NCI-H345 (cell line): Measurements from ENCODE around the gene RAB1B.

Experiments used
- DNase-seq: peaks from one replicate; lab custom pipeline; 2025; lab: John Stamatoyannopoulos, UW

The RAB1B gene

GRCh38 chr11:66268244-66268951, at the start of gene RAB1B:
TSS of gene RAB1B (plus strand) at chr11:66268639. CDS start at chr11:66268680, 41 bp downstream.
- DNase-seq, result peak; percentile 99

GRCh38 chr11:66218846-66219620, 49.4 kb upstream of the RAB1B start:
- no peak for DNase-seq

GRCh38 chr11:66219846-66220565, 48.4 kb upstream of the RAB1B start:
- no peak for DNase-seq

GRCh38 chr11:66220566-66220935, 47.9 kb upstream of the RAB1B start:
- no peak for DNase-seq

DNA sequence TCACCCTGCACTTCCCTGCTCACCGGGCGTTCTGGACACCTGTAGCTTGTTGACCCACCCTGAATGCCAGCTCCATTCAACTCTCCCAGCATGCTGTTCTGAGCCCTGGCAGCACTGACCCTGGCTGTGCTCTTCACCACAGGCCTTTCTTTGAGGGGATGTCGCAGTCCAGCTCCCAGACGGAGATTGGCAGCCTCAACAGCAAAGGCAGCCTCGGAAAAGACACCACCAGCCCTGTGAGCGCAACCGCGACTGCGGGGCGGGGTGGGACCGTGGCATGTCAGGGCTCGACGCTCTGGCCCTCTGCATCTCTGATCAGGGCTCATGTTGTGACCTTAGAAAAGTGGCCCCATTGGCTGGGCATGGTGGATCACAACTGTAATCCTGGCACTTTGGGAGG, 47.4 kb upstream of the RAB1B start:
- no peak for DNase-seq

DNA sequence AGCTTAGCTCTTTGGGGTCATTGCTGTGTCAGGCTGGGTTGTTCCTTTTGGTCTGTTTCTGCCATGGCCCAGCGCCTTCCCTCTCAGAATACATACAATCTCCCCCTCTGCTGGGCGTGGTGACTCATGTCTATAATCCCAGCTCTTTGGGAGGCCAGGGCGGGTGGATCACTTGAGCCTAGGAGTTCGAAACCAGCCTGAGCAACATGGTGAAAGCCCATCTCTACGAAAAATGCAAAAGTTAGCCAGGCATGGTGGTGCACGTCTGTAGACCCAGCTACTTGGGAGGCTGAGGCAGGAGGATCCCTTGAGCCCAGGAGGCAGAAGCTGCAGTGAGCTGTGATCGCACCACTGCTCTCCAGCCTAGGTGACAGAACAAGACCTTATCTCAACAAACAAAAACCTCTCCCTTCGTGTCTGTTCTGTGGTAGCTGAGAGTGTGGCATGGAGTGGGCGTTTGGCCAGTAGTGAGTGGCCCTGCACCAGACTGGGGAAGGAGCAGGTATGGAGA, 46.7 kb upstream of the RAB1B start:
- no peak for DNase-seq

GRCh38 chr11:66222358-66223149, 45.9 kb upstream of the RAB1B start:
- peak; percentile 93 for DNase-seq

GRCh38 chr11:66224226-66224855, 44.1 kb upstream of the RAB1B start:
- DNase-seq, result no peak

- DNase-seq, result no peak
These were observed 43.4 kb upstream of the RAB1B start for GRCh38 chr11:66225066-66225465.

DNA sequence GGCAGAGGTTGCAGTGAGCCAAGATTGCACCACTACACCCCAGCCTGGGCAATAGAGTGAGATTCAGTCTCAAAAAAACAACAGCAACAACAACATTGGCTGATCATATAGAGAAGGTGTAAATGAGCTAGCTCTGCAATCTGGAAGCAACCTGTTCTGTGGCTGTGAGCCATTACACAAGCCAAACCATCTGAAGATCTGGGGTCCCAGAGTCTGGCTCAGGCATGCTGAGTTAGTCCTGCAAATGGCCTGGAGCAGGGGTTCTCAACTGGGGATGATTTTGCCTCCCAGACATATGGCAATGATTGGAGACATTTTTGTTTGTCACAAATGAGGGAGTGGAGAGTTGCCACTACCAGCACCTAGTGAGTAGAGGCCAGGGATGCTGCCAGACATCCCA, 42.3 kb upstream of the RAB1B start:
- DNase-seq, result no peak

DNA sequence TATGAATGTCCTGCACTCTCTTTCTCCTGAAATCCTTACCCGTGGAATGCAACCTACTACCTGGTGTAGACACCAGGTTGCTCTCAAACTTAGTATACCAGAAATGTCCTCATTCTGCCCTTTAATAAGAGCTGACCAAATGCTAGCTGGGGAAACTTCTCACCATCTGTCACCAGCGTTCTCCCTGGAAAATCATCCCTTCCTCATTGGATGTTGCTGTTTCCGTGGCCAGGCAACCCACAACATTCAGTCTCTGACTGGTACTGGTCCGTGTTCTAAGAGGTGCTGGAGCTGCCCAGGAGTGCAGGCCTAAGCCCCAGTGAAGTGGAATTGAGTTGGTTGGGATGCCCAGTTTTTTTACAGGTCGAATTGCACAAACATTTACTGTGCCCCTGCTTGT, 40.7 kb upstream of the RAB1B start:
- no peak for DNase-seq

DNA sequence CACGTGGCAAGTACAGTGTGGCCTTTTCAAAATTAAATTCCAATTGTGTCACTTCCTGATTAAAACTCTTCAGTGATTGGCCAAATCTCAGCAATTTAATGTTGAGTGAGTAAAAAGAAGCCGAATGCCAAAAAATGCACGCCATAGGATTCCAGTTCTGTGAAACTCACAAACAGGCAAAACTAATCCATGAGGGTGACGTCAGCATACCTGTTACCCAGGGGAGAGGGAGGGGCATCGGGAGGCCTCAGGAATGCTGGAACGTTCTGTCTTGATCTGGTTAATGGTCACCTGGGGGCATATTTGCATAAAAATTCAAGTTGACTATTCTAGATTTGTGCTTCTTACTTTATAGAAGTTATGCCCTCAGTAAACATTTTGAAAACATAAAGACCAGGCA, 39.9 kb upstream of the RAB1B start:
- no peak for DNase-seq

- no peak for DNase-seq
These were observed 38.3 kb upstream of the RAB1B start for GRCh38 chr11:66230156-66230555.

DNA sequence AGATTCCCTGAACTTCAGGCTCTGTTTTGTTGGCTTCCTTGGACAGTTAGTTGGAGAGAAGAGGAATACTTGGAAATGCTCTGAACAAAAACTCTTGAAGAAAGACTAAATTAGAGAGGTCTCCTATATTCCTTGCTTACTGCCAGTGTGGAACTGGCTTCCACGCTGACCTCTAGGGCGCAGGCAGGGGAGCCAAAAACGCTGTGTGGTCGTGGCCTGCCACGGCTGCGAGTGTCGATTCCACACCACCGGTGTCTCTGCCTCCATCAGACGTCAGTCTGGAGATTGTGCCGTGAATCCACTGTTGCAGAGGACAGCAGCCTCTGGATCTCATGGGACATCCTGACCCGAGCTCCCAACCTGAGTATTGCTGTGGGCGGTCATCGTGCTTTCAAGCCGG, 37.5 kb upstream of the RAB1B start:
- no peak for DNase-seq

GRCh38 chr11:66231561-66231960, 36.9 kb upstream of the RAB1B start:
- DNase-seq, result peak; percentile 85

DNA sequence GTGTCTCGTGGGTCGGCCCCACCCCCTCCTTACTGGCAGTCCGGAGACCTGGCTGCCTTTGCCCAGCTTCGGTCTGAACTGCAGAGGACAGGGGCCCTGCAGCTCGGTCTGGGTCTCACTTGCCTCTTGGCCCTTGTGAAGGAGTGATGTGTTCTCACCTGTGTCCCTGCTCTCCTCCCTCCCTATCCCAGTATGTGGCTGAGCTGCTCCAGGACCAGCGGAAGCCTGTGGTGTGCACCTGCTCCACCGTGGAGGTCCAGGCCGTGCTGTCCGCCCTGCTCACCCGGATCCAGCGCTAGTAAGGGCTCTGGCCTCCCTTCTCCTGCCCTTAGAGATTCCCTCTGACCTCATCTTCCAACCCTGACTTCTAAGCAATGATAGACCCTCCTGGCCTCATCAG, 35.7 kb upstream of the RAB1B start:
- DNase-seq, result no peak

- DNase-seq, result no peak
These were observed 35.1 kb upstream of the RAB1B start for GRCh38 chr11:66233301-66233700.

DNA sequence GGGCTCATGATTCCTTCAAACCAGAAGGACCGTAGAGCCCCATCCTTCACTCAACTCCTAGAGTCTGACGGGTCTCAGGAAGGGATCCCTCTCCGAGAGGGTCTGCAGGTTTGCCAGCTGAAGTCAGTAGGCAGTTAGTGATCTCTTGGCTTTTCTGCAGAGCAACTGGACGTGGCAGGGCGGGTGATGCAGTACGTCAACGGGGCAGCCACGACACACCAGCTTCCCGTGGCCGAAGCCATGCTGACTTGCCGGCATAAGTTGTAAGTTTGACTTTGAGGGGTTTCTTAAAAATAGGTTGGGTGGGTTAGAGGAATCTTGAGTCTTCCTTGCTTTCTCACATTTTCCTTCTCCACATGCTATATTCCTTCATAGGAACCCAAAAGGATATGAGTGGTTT, 33.3 kb upstream of the RAB1B start:
- DNase-seq, result no peak

GRCh38 chr11:66237867-66238266, 30.6 kb upstream of the RAB1B start:
- DNase-seq, result no peak

GRCh38 chr11:66238786-66239413, 29.5 kb upstream of the RAB1B start:
- DNase-seq, result no peak

DNA sequence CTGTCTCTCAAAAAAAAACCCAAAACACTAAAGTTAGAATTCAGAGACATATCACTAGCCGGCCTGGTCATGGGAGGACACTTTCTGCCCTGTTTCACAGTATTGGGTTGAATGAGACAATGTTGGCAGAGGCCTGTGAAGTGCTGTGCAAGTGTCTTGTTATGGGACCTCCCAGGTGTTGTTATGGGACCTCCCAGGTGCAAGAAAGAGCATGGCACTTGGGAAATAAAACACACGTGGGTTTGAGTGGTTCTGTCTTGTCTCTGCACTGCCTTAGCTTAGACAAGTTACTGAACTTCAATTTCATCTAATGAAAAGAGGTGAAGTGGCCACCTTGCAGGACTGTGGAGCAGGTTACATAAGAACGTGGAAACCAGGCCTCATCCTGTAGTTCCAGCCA, 28.9 kb upstream of the RAB1B start:
- no peak for DNase-seq
